Rectal smooth muscle tissue (tissue), 1 donor: ENCODE results near the gene FAU.
"Not testable (repeated sequence)": the region's sequence is repeated elsewhere in the genome, so short reads cannot be mapped to it uniquely, and the experiment has no call there.

ENCODE experiments used
- H3K27ac ChIP-seq: one replicate; pipeline ENCODE4 v1.7.0; 2013; ENCODE audit warnings: low read depth, low read length, inconsistent platforms
- H3K27me3 ChIP-seq: one replicate; pipeline ENCODE4 v1.7.0; 2013; ENCODE audit warnings: low read length; ENCODE audit not compliant: control insufficient read depth, insufficient read depth
- H3K36me3 ChIP-seq: one replicate; pipeline ENCODE4 v1.7.0; 2013; ENCODE audit warnings: low read length; ENCODE audit not compliant: control insufficient read depth, insufficient read depth
- H3K4me1 ChIP-seq: one replicate; pipeline ENCODE4 v1.7.0; 2013; ENCODE audit warnings: low read length; ENCODE audit not compliant: control insufficient read depth, insufficient read depth
- H3K4me3 ChIP-seq: one replicate; pipeline ENCODE4 v1.7.0; 2013; ENCODE audit warnings: low read length
- H3K9ac ChIP-seq: one replicate; pipeline ENCODE4 v1.7.0; 2013; ENCODE audit warnings: low read length

FAU gene

GRCh38 chr11:65152122-65152521, 30.2 kb upstream of the FAU start:
- H3K36me3 ChIP-seq, result no peaks in the 10 kb centered on the region
- H3K27ac ChIP-seq, result no peak overlapping the region
- no peak overlapping the region for H3K9ac ChIP-seq
- H3K4me3 ChIP-seq, result no peak overlapping the region
- no peaks in the 10 kb centered on the region for H3K27me3 ChIP-seq
- H3K4me1 ChIP-seq, result no peaks in the 10 kb centered on the region

- no peaks in the 10 kb centered on the region for H3K4me1 ChIP-seq
- H3K9ac ChIP-seq, result no peak overlapping the region
- no peaks in the 10 kb centered on the region for H3K36me3 ChIP-seq
- no peaks in the 10 kb centered on the region for H3K27me3 ChIP-seq
- H3K27ac ChIP-seq, result no peak overlapping the region
- H3K4me3 ChIP-seq, result no peak overlapping the region
Observed at GRCh38 chr11:65151331-65151899, 29.5 kb upstream of the FAU start.

DNA sequence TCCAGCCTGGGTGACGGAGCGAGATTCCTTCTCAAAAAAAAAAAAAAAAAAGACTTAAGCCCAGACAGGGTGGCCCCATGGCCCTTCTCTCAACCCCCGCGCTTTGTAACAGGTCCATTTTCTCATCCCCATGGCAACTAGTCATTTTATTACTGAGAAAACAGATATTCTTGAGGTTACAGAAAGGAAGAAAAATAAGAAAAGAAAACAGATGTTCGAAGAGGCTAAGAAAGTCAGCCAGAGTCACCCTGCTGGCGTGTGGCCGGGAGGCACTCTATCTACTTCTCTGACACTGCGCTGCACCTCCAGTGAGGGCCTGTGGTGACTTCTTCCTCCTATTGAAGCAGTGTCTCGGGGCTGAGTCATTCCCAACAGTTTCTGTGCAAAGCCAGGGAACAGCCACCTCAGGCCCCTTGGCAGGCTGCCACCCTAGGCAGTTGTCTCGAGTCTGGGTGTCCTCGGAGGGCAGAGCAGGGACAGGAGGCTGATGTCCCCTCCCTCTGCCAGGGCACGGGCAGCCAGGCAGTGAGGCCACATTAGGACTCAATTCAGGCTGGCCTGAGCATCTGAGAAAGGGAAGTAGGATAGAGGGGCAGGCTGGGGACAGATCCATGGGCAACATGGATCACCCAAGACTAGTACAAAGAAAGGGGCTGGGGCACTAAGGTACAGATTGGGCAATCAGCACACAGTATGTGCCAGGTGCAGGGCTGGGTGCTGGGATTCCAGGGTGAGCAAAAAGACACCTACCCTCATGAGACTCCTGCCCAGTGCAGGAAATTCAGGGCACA, 28.8 kb upstream of the FAU start:
- Histone ChIP-seq H3K27me3 (no peaks in the 10 kb centered on the region), H3K36me3 (no peaks in the 10 kb centered on the region), H3K27ac (peak overlapping the region; percentile 18), H3K4me3 (no peak overlapping the region), H3K9ac (no peak overlapping the region), H3K4me1 (no peaks in the 10 kb centered on the region)

GRCh38 chr11:65150131-65150508, 28.2 kb upstream of the FAU start:
- not testable (repeated sequence) for H3K4me1 ChIP-seq, H3K27ac ChIP-seq, H3K4me3 ChIP-seq, H3K9ac ChIP-seq, H3K36me3 ChIP-seq, H3K27me3 ChIP-seq

DNA sequence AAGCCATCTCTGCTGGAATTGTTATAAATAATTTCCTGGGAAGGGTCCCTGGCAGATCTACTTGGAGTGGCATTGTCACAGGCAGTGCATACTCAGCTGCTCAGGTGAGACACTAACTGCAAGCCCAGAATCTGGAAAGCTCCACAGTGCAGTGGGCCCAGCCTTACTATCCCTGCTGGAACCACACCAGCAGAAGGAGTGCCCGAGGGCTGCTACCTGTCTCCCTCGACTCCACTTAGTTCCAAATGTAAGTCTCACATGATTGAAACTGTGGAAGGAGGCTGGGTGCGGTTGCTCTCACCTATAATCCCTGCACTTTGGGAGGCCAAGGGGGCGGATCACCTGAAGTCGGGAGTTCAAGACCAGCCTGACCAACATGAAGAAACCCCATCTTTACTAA, 26.7 kb upstream of the FAU start:
- no peak overlapping the region for H3K27ac ChIP-seq
- H3K4me1 ChIP-seq, result no peaks in the 10 kb centered on the region

GRCh38 chr11:65147352-65148075, 25.6 kb upstream of the FAU start:
- no peaks in the 10 kb centered on the region for H3K27me3 ChIP-seq
- no peak overlapping the region for H3K27ac ChIP-seq
- no peak overlapping the region for H3K4me3 ChIP-seq
- no peaks in the 10 kb centered on the region for H3K36me3 ChIP-seq
- H3K9ac ChIP-seq, result no peak overlapping the region
- no peaks in the 10 kb centered on the region for H3K4me1 ChIP-seq

More for the DNA sequence above, 26.7 kb upstream of the FAU start:
- Histone ChIP-seq H3K9ac (no peak overlapping the region), H3K4me3 (no peak overlapping the region), H3K36me3 (no peaks in the 10 kb centered on the region), H3K27me3 (no peaks in the 10 kb centered on the region)

DNA sequence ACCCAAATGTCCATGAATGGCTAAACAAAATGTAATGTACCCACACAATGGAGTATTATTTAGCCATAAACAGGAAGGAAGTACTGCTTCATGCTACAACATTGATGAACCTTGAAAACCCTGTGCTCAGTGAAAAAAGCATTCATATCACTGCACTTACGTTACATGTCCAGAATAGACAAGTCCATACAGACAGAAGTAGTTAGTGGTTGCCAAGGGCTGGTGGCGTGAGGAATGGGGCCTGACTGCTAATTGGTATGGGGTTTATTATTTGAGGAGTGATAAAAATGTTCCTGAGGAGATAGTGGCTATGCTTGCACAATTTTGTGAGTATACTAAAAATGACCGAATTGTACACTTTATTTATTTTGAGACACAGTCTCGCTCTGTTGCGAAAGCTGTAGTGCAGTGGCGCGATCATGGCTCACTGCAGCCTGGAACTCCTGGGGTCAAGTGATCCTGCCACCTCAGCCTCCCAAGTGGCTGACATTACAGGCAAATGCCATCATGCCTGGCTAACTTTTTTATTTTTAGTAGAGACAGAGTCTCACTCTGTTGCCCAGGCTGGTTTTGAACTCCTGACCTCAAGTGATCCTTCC, 20.1 kb upstream of the FAU start:
- Histone ChIP-seq H3K4me1 (no peaks in the 10 kb centered on the region), H3K4me3 (no peak overlapping the region), H3K36me3 (no peaks in the 10 kb centered on the region), H3K27me3 (no peaks in the 10 kb centered on the region), H3K27ac (no peak overlapping the region), H3K9ac (no peak overlapping the region)

- peaks cover 7% of the 10 kb centered on the region for H3K4me1 ChIP-seq
- no peaks in the 10 kb centered on the region for H3K27me3 ChIP-seq
- H3K36me3 ChIP-seq, result peaks cover 14% of the 10 kb centered on the region
- no peak overlapping the region for H3K9ac ChIP-seq
- no peak overlapping the region for H3K27ac ChIP-seq
- no peak overlapping the region for H3K4me3 ChIP-seq
Observed at GRCh38 chr11:65136515-65137096, 14.7 kb upstream of the FAU start.

- Histone ChIP-seq H3K4me1 (peaks cover 7% of the 10 kb centered on the region), H3K27ac (peak overlapping the region; percentile 100), H3K27me3 (no peaks in the 10 kb centered on the region), H3K4me3 (peak overlapping the region; percentile 97), H3K9ac (peak overlapping the region; percentile 50), H3K36me3 (peaks cover 23% of the 10 kb centered on the region)
Observed at GRCh38 chr11:65135633-65136145, 13.8 kb upstream of the FAU start.

- peaks cover 7% of the 10 kb centered on the region for H3K4me1 ChIP-seq
- peak overlapping the region; percentile 97 for H3K4me3 ChIP-seq
- H3K27ac ChIP-seq, result peak overlapping the region; percentile 100
- peak overlapping the region; percentile 95 for H3K9ac ChIP-seq
- H3K36me3 ChIP-seq, result peaks cover 27% of the 10 kb centered on the region
- H3K27me3 ChIP-seq, result no peaks in the 10 kb centered on the region
Observed at GRCh38 chr11:65134952-65135632, 13.2 kb upstream of the FAU start.

- peak within 1 kb of the TSS; percentile 95 for H3K9ac ChIP-seq
- peak within 1 kb of the TSS; percentile 100 for H3K27ac ChIP-seq
- H3K36me3 ChIP-seq, result peaks cover 34% of the 10 kb centered on the region
- H3K4me3 ChIP-seq, result peak within 1 kb of the TSS; percentile 97
- peaks cover 7% of the 10 kb centered on the region for H3K4me1 ChIP-seq
- H3K27me3 ChIP-seq, result no peaks in the 10 kb centered on the region
Observed at GRCh38 chr11:65134240-65134951, 12.5 kb upstream of the FAU start, which contains the start of gene SYVN1. SYVN1 (minus strand) TSS chr11:65134519; CDS start chr11:65133601, 918 bp downstream.
